Astrocyte of the spinal cord (primary cell): ENCODE results near the gene DPY19L1.
"Not testable (repeated sequence)": the region's sequence is repeated elsewhere in the genome, so short reads cannot be mapped to it uniquely, and the experiment has no call there.

ENCODE experiments used
- DNase-seq: peaks from one replicate; pipeline ENCODE4 v3.0.0; 2011; ENCODE audit warnings: low read depth, low spot score
- H3K4me3 ChIP-seq: 2 replicates; pipeline ENCODE4 v1.5.1; 2011; ENCODE audit warnings: low read depth, mild to moderate bottlenecking, low read length, moderate library complexity
- in situ Hi-C: cut with HindIII; loops from 2 replicates; pipeline ENCODE4 v1.10.0; 2017; ENCODE audit warnings: low sequenced_read_pairs
- TF ChIP-seq, protein P1 (sequence below): IDR thresholded peaks from 2 replicates; pipeline ENCODE4 v1.5.1; 2012; ENCODE audit warnings: low read depth, mild to moderate bottlenecking, low read length, inconsistent platforms

DPY19L1 gene

GRCh38 chr7:35037211-35037525, at the start of gene DPY19L1:
Gene DPY19L1 (minus strand): TSS chr7:35037485. CDS start chr7:35037394, 91 bp downstream.
- peak within 1 kb of the TSS; percentile 57 for H3K4me3 ChIP-seq
- DNase-seq: no peak
- in situ Hi-C loops: no loop called here
- TF ChIP-seq, protein P1, sequence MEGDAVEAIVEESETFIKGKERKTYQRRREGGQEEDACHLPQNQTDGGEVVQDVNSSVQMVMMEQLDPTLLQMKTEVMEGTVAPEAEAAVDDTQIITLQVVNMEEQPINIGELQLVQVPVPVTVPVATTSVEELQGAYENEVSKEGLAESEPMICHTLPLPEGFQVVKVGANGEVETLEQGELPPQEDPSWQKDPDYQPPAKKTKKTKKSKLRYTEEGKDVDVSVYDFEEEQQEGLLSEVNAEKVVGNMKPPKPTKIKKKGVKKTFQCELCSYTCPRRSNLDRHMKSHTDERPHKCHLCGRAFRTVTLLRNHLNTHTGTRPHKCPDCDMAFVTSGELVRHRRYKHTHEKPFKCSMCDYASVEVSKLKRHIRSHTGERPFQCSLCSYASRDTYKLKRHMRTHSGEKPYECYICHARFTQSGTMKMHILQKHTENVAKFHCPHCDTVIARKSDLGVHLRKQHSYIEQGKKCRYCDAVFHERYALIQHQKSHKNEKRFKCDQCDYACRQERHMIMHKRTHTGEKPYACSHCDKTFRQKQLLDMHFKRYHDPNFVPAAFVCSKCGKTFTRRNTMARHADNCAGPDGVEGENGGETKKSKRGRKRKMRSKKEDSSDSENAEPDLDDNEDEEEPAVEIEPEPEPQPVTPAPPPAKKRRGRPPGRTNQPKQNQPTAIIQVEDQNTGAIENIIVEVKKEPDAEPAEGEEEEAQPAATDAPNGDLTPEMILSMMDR: no peak

DNA sequence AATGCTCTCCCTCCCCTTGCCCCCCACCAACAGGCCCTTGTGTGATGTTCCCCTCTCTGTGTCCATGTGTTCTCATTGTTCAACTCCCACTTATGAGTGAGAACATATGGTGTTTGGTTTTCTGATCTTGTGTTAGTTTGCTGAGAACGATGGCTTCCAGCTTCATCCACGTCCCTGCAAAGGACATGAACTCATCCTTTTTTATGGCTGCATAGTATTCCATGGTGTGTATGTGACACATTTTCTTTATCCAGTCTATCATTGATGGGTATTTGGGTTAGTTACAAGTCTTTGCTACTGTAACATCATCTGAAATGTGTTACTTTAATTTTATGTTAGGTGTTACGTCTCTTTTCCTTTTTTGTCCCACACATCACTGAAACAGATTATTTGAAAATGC, 42.2 kb upstream of the DPY19L1 start:
- DNase-seq, H3K4me3 ChIP-seq, in situ Hi-C loops: not testable (repeated sequence)

DNA sequence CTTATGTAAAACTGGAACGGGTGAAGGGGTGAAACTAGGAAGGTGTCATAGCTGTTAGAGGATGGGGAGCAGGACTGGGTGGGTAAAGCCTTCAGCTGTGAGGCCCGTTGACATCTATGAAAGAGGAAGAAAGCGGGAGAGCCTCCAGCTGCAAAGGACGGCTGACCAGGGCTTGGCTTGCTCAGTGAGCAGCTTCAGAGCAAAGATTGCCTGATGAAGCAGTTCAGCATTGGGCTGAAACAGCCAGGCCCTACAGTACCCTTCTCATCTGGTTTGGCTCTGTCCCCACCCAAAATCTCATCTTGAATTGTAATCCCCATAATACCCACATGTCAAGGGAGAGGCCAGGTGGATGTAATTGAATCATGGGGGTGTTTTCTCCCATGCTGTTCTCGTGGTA, 36.7 kb upstream of the DPY19L1 start:
- DNase-seq, H3K4me3 ChIP-seq, in situ Hi-C loops: not testable (repeated sequence)

GRCh38 chr7:35072950-35073827, 35.9 kb upstream of the DPY19L1 start:
- in situ Hi-C loops, H3K4me3 ChIP-seq: not testable (repeated sequence)
- TF ChIP-seq, protein P1: peak; percentile 5
- DNase-seq: peak; percentile 6

DNA sequence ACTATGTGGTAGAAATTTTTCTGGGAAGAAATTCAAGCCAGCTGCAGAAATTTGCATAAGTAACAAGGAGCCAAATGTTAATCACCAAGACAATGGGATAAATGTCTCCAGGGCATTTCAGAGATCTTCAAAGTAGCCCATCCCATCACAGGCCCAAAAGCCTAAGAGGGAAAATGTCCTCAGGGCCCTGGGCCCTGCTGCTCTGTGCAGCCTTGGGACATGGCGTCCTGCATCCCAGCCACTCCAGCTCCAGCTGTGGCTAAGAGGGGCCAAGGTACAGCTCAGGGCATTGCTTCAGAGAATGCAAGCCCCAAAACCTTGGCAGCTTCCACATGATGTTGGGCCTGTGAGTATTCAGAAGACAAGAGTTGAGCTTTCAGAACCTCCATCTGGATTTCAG, 31.8 kb upstream of the DPY19L1 start:
- H3K4me3 ChIP-seq, DNase-seq, in situ Hi-C loops: not testable (repeated sequence)

DNA sequence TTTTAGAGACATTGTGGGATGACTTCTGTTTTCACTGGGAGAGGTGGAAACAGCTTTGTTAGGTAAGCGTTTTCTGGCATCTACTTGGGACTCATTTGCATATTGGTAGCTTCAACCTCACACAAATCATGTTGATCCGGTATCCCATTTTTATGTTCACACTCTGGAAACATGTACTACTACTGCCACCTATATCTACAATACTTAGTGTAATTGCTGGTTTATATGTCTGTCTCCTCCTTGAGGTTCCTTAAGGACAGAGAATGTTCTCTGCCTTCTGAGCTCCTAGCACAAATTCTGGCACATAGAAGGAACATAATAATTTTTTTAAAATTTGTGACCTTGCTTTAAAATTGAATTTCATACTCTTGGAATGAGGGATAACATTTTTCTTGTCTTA, 28.1 kb upstream of the DPY19L1 start:
- in situ Hi-C loops, DNase-seq, H3K4me3 ChIP-seq: not testable (repeated sequence)

GRCh38 chr7:35058571-35058970, 21.3 kb upstream of the DPY19L1 start:
- DNase-seq, in situ Hi-C loops, H3K4me3 ChIP-seq: not testable (repeated sequence)

- DNase-seq, in situ Hi-C loops, H3K4me3 ChIP-seq: not testable (repeated sequence)
These were observed 20.5 kb upstream of the DPY19L1 start for GRCh38 chr7:35057505-35058451.

GRCh38 chr7:35055733-35056132, 18.4 kb upstream of the DPY19L1 start:
- DNase-seq, in situ Hi-C loops, H3K4me3 ChIP-seq: not testable (repeated sequence)
- TF ChIP-seq, protein P1: peak; percentile 41

DNA sequence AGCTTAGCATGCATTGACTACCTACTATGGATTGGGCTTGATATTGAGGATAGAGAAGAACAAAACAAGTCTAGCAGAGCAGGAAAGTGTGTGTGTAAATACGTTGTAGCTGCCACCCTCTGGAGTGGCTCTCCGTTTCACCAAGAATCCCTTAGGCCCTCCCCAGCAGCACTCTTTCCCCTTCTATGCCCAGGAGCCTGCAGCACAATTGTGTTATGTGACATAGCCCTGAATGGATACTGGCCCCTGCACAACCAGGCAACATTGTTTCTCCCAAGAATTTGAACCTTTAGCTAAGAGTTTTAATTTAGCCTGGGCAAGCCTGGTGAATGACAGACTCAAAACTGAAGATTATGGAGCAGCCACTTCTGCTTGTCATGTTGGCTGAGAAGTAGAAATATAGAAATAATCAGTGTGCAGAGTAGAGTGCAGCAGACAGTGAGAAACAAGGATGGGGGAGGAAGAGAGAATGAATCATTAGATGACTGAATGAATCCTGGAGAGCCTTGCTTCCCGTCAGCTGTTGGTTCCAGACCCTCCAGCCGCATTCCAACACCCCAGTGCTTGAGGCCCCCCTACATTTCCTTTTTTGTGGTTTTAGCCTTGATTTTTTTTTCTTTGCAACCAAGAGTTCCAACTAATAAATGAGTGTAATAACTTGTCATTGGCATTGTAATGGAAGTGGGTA, 16.3 kb upstream of the DPY19L1 start:
- in situ Hi-C loops, H3K4me3 ChIP-seq: not testable (repeated sequence)
- peak; percentile 44 for DNase-seq

GRCh38 chr7:35048390-35048789, 11.1 kb upstream of the DPY19L1 start:
- in situ Hi-C loops, DNase-seq, H3K4me3 ChIP-seq: not testable (repeated sequence)

DNA sequence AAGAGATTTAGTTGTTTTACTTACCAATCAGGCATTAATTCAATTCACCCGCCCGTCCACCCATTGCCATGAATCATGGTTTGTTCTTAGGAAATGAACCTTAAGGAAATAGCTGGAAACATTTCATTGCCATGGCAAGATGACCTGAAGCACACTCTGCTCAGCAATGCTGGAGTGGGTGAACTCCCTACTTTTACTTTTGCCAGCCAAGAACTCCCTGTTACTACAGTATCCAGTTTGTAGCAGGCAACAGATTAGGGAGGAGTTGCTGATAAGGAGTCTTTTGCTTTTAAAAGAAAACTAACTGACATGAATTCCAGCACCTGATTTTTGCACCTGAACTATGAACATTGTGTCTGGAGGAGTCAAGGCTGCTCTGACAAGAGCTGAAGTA, 10.6 kb upstream of the DPY19L1 start:
- in situ Hi-C loops, H3K4me3 ChIP-seq, DNase-seq: not testable (repeated sequence)

GRCh38 chr7:35047263-35047911, 10.1 kb upstream of the DPY19L1 start:
- in situ Hi-C loops, H3K4me3 ChIP-seq, DNase-seq: not testable (repeated sequence)
